GM19099 (cell line): ENCODE results near the gene PLCH2.
A peak's percentile ranks its signal among the peaks of the same experiment; 100 is the strongest.

Source experiments
- POLR2A ChIP-seq: IDR thresholded peaks from 3 replicates; pipeline ENCODE4 v1.6.1; 2011; ENCODE audit warnings: low read depth; ENCODE audit not compliant: insufficient read length; ENCODE audit errors: extremely low read depth

The PLCH2 gene

GRCh38 chr1:2554621-2555387 lies 78.7 kb downstream of the PLCH2 start:
- TF ChIP-seq POLR2A: peak; percentile 14
